Measurements from ENCODE around the gene TRMT112. TPM values are rescaled to one million over a fixed set of nuclear protein-coding genes. Genes with fewer than 3 reads are reported as not detected.

The TRMT112 gene
- total and polyA plus RNA-seq, 4 donors, result 52.5 to 137 (median 131) TPM

GRCh38 chr11:64314805-64315561, 2.4 kb downstream of the TRMT112 start (continued):
- no peak for TF ChIP-seq FOXA2 (IDR thresholded peaks at IDR 0.05)
- no peak for TF ChIP-seq HNF4A (conservative IDR thresholded peaks at IDR 0.05)
- TF ChIP-seq JUND (IDR thresholded peaks at IDR 0.05), result no peak
- TF ChIP-seq NR2F2 (IDR thresholded peaks at IDR 0.05), result no peak
- TF ChIP-seq SP1 (IDR thresholded peaks at IDR 0.05), result no peak
- no peak for TF ChIP-seq TAF1 (conservative IDR thresholded peaks at IDR 0.05)

GRCh38 chr11:64314146-64314804, 3.1 kb downstream of the TRMT112 start:
- Histone ChIP-seq H3K9me3 (ENCODE audit: control insufficient read depth in 4 of 4, low read length in 3 of 4) (no peaks in the 10 kb centered on the region), H3K27me3 (ENCODE audit: control insufficient read depth in 4 of 4, insufficient read depth in 4 of 4, low read length in 3 of 4) (no peaks in the 10 kb centered on the region), H3K9ac (ENCODE audit: low read depth in 1 of 2, low read length in 2 of 2) (no peak overlapping the region), H3K36me3 (ENCODE audit: control insufficient read depth in 4 of 4, insufficient read depth in 3 of 4, low read depth in 1 of 4, low read length in 3 of 4) (peaks cover 4 to 26% (median 9%) of the 10 kb centered on the region in 4 donors), H3K4me1 (ENCODE audit: control insufficient read depth in 4 of 4, insufficient read depth in 4 of 4, low read length in 3 of 4) (peaks cover 7 to 56% (median 42%) of the 10 kb centered on the region in 4 donors), H3K27ac (ENCODE audit: low read depth in 1 of 2, low read length in 2 of 2) (no peak overlapping the region), H3K4me3 (ENCODE audit: low read depth in 1 of 3, low read length in 3 of 3) (no peak overlapping the region)
- TF ChIP-seq HNF4G (IDR thresholded peaks at IDR 0.05) (no peak), RAD21 (IDR thresholded peaks at IDR 0.05) (no peak), CTCF (IDR thresholded peaks at IDR 0.05; ENCODE audit: low read depth, low read length, missing input control) (no peak), SP1 (IDR thresholded peaks at IDR 0.05) (no peak), REST (IDR thresholded peaks at IDR 0.05) (no peak)
- 87% methylated on average over 19 of the region's 19 CpGs for WGBS
- DNase-seq (ENCODE audit: low spot score), result no peak

- peaks cover 1 to 52% (median 37%) of the 10 kb centered on the region in 4 donors for H3K4me1 ChIP-seq (ENCODE audit: control insufficient read depth in 4 of 4, insufficient read depth in 4 of 4, low read length in 3 of 4)
- no peak overlapping the region for H3K9ac ChIP-seq (ENCODE audit: low read depth in 1 of 2, low read length in 2 of 2)
- peaks cover 4 to 26% (median 9%) of the 10 kb centered on the region in 4 donors for H3K36me3 ChIP-seq (ENCODE audit: control insufficient read depth in 4 of 4, insufficient read depth in 3 of 4, low read depth in 1 of 4, low read length in 3 of 4)
- no peak overlapping the region for H3K4me3 ChIP-seq (ENCODE audit: low read depth in 1 of 3, low read length in 3 of 3)
- no peak for DNase-seq (ENCODE audit: low spot score)
- WGBS, result 81% methylated on average over 18 of the region's 18 CpGs
- no peak overlapping the region for H3K27ac ChIP-seq (ENCODE audit: low read depth in 1 of 2, low read length in 2 of 2)
- H3K27me3 ChIP-seq (ENCODE audit: control insufficient read depth in 4 of 4, insufficient read depth in 4 of 4, low read length in 3 of 4), result no peaks in the 10 kb centered on the region
- H3K9me3 ChIP-seq (ENCODE audit: control insufficient read depth in 4 of 4, low read length in 3 of 4), result no peaks in the 10 kb centered on the region
- TF ChIP-seq REST (IDR thresholded peaks at IDR 0.05), result no peak
- TF ChIP-seq JUND (IDR thresholded peaks at IDR 0.05), result no peak
- no peak for TF ChIP-seq TAF1 (conservative IDR thresholded peaks at IDR 0.05)
- TF ChIP-seq FOXA1 (IDR thresholded peaks at IDR 0.05), result no peak
- no peak for TF ChIP-seq FOXA2 (IDR thresholded peaks at IDR 0.05)
- no peak for TF ChIP-seq ZBTB33 (IDR thresholded peaks at IDR 0.05)
- TF ChIP-seq GABPA (IDR thresholded peaks at IDR 0.05 in 1 of 2, conservative IDR thresholded peaks at IDR 0.05 in 1 of 2), result no peak
- no peak for TF ChIP-seq RAD21 (IDR thresholded peaks at IDR 0.05)
- TF ChIP-seq YY1 (IDR thresholded peaks at IDR 0.05), result no peak
- TF ChIP-seq NR2F2 (IDR thresholded peaks at IDR 0.05), result no peak
Measured at GRCh38 chr11:64313491-64314145, 3.7 kb downstream of the TRMT112 start.

Data from liver (tissue), 9 donors.